Astrocyte of the spinal cord (primary cell): Measurements from ENCODE around the gene PTGER1.
A peak's percentile ranks its signal among the peaks of the same experiment; 100 is the strongest.

Source experiments
- DNase-seq: peaks from one replicate; pipeline ENCODE4 v3.0.0; 2011; ENCODE audit warnings: low read depth, low spot score
- H3K4me3 ChIP-seq: 2 replicates; pipeline ENCODE4 v1.5.1; 2011; ENCODE audit warnings: low read depth, mild to moderate bottlenecking, low read length, moderate library complexity
- in situ Hi-C: cut with HindIII; loops from 2 replicates; pipeline ENCODE4 v1.10.0; 2017; ENCODE audit warnings: low sequenced_read_pairs
- TF ChIP-seq, protein P1 (sequence below): IDR thresholded peaks from 2 replicates; pipeline ENCODE4 v1.5.1; 2012; ENCODE audit warnings: low read depth, mild to moderate bottlenecking, low read length, inconsistent platforms

PTGER1 gene

GRCh38 chr19:14441041-14441938 lies 33.9 kb downstream of the PTGER1 start:
- no peak for DNase-seq
- no peak overlapping the region for H3K4me3 ChIP-seq
- TF ChIP-seq, protein P1, sequence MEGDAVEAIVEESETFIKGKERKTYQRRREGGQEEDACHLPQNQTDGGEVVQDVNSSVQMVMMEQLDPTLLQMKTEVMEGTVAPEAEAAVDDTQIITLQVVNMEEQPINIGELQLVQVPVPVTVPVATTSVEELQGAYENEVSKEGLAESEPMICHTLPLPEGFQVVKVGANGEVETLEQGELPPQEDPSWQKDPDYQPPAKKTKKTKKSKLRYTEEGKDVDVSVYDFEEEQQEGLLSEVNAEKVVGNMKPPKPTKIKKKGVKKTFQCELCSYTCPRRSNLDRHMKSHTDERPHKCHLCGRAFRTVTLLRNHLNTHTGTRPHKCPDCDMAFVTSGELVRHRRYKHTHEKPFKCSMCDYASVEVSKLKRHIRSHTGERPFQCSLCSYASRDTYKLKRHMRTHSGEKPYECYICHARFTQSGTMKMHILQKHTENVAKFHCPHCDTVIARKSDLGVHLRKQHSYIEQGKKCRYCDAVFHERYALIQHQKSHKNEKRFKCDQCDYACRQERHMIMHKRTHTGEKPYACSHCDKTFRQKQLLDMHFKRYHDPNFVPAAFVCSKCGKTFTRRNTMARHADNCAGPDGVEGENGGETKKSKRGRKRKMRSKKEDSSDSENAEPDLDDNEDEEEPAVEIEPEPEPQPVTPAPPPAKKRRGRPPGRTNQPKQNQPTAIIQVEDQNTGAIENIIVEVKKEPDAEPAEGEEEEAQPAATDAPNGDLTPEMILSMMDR: no peak
- in situ Hi-C loops: no loop called here

DNA sequence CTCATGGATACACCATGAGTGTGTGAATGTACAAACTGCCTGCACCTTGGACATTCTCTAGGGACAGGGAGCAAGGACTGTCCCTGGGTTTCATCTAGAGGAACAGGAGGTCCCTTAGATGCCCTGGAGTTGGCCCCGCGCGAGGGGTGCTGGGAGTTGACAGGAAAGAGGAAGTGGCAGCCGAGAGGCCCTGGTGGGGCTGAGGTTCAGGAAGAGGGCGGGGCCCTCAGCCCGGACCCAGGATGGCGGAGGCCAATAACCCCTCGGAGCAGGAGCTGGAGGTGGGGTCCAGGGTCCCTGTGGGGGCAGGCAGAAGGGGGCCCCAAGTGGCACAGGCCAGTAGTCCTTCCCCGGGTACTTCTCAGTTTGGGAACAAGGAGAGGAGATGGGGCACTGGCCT lies 35.1 kb downstream of the PTGER1 start:
- DNase-seq: no peak

GRCh38 chr19:14439014-14439413 lies 36.1 kb downstream of the PTGER1 start:
- no peak for DNase-seq
- H3K4me3 ChIP-seq: no peak overlapping the region
- in situ Hi-C loops: no loop called here
- TF ChIP-seq, protein P1: no peak

More for the DNA sequence above, 35.1 kb downstream of the PTGER1 start:
- TF ChIP-seq, protein P1: no peak
- no peak overlapping the region for H3K4me3 ChIP-seq
- in situ Hi-C loops: no loop called here

- in situ Hi-C loops: no loop called here
- no peak overlapping the region for H3K4me3 ChIP-seq
- no peak for DNase-seq
- TF ChIP-seq, protein P1: no peak
Measured at GRCh38 chr19:14437578-14438140, 37.5 kb downstream of the PTGER1 start.

DNA sequence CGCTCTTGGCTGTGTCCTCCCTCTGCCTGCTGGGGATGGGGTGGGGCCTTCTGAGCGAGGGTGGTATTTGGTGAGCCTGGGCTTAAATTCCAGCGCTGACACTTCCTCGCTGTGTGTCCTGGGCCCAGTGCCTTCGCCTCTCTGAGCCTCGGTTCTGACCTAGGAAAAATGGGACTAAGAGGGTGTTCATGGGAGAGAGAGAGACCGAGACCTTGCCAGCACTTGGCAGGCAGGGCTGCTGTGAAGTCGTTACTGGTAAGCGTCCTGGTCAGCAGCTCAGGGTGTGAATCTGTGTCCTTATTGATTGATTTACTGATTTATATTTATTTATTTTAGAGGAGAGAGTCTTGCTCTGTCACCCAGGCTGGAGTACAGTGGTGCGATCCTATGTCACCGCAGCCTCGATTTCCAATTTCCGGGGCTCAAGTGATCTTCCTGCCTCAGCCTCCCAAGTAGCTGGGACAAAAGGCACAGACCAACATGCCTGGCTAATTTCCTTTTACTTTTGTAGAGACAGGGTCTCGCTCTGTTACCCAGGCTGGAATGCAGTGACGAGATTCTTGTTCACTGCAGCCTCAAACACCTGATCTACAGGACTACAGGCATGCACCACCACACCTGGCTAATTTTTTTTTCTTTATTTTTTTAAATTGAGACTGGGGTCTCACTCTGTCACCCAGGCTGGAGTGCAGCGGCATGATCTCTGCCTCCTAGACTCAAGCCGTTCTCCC lies 39.7 kb downstream of the PTGER1 start:
- no peak overlapping the region for H3K4me3 ChIP-seq
- no peak for DNase-seq
- TF ChIP-seq, protein P1: no peak
- in situ Hi-C loops: no loop called here

GRCh38 chr19:14434543-14435319 lies 40.4 kb downstream of the PTGER1 start:
- H3K4me3 ChIP-seq: peak overlapping the region; percentile 71
- DNase-seq: peak; percentile 69
- in situ Hi-C loops: no loop called here
- TF ChIP-seq, protein P1: no peak
